ENCODE measurements around the gene APBB1.

Gene APBB1

DNA sequence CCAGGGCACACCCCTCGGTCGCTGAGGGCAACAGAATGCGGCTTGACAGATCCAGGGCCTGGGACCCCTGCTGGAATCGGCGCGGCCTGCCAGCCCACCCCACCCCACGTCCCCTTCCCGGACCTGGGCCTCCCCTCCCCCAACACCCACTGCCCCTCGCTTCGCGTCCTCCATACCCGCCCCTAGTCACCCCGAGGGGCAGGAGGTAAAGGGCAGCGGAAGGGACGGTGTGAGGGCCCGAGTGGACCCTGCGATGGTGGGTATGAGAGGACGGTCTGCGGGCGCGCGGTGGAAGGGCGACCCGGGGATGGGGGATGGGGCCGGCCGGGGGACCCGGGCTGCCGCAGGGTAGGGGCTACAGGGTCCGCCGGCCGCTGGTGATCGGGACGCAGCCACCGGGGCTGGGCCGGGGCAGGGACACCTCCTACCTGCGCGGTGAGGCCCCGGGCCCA, 311 bp downstream of the APBB1 start:
- Histone ChIP-seq H3K9ac (ENCODE audit: low read length in 5 of 5) (peak overlapping the region in 4 of 5 donors; percentile 6 to 78 (median 60)), H3K27ac (ENCODE audit: low read depth, low read length) (no peak overlapping the region), H3K4me1 (ENCODE audit: control insufficient read depth in 5 of 5, insufficient read depth in 5 of 5, low read length in 5 of 5) (peaks cover 0 to 25% (median 16%) of the 10 kb centered on the region in 5 donors), H3K27me3 (ENCODE audit: control insufficient read depth in 5 of 5, insufficient read depth in 4 of 5, low read length in 5 of 5) (no peaks in the 10 kb centered on the region), H3K4me3 (ENCODE audit: low read depth in 1 of 5, low read length in 5 of 5) (peak overlapping the region in 4 of 5 donors; percentile 73 to 84 (median 78)), H3K36me3 (ENCODE audit: control insufficient read depth in 5 of 5, insufficient read depth in 5 of 5, low read length in 5 of 5) (no peaks in the 10 kb centered on the region), H3K9me3 (ENCODE audit: control insufficient read depth in 5 of 5, low read length in 5 of 5) (no peaks in the 10 kb centered on the region)

DNA sequence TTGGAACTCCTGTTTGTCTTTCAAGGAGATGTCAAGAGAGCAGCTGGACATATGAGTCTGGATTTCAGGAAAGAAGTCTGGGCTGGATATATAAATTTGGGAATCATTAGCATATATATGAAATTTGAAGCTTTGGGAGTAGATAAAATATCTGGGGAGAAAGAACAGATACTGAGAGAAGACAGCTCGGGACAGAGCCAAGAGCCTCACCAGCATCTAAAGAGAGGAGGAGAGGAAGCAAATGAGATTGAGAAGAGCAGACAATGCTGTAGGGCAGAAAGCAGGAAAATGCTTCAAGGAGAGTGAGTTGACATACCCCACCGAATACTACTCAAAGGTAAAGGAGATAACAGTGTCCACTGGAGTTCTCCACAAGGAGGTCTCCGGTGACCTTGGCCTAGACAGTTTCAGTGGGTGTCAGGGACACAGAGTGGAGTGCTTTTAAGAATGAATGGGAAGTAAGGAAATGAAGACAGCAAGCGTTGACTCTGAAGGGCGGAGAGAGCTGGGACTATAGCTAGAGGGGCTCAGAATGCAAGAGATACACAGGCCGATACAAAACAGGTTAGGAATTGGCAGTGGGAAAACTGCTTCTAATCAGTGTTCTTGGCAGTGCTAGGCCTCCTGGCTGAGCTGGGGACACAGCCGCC, 862 bp downstream of the APBB1 start:
- no peaks in the 10 kb centered on the region for H3K27me3 ChIP-seq (ENCODE audit: control insufficient read depth in 5 of 5, insufficient read depth in 4 of 5, low read length in 5 of 5)
- H3K36me3 ChIP-seq (ENCODE audit: control insufficient read depth in 5 of 5, insufficient read depth in 5 of 5, low read length in 5 of 5), result no peaks in the 10 kb centered on the region
- H3K4me1 ChIP-seq (ENCODE audit: control insufficient read depth in 5 of 5, insufficient read depth in 5 of 5, low read length in 5 of 5), result peaks cover 0 to 25% (median 16%) of the 10 kb centered on the region in 5 donors
- H3K9ac ChIP-seq (ENCODE audit: low read length in 5 of 5), result peak overlapping the region in 3 of 5 donors; percentile 50 to 78 (median 54)
- H3K9me3 ChIP-seq (ENCODE audit: control insufficient read depth in 5 of 5, low read length in 5 of 5), result no peaks in the 10 kb centered on the region
- H3K4me3 ChIP-seq (ENCODE audit: low read depth in 1 of 5, low read length in 5 of 5), result peak overlapping the region in 4 of 5 donors; percentile 73 to 84 (median 78)
- H3K27ac ChIP-seq (ENCODE audit: low read depth, low read length), result no peak overlapping the region

DNA sequence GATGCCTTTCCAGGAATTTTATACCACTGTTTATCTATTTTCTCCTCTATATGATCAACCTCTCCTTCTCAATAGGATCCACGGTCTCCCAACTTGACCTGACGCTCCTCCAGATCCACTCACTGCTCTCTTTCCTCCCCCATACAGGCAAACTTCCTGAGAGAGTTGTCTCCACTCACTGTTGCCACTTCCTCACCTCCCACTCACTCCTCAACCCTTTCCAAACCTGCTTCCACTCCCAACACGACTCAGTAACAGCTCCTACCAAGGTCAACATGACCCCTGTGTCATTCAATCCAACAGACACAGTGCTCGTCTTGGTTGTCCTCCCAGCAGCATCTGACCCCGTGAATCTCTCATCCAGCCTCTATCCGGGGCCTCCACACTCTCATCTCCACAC, 3.1 kb downstream of the APBB1 start:
- Histone ChIP-seq H3K9me3 (ENCODE audit: control insufficient read depth in 5 of 5, low read length in 5 of 5) (no peaks in the 10 kb centered on the region), H3K4me1 (ENCODE audit: control insufficient read depth in 5 of 5, insufficient read depth in 5 of 5, low read length in 5 of 5) (peaks cover 0 to 25% (median 16%) of the 10 kb centered on the region in 5 donors), H3K4me3 (ENCODE audit: low read depth in 1 of 5, low read length in 5 of 5) (no peak overlapping the region), H3K36me3 (ENCODE audit: control insufficient read depth in 5 of 5, insufficient read depth in 5 of 5, low read length in 5 of 5) (peaks cover 0 to 6% (median 2%) of the 10 kb centered on the region in 5 donors), H3K9ac (ENCODE audit: low read length in 5 of 5) (no peak overlapping the region), H3K27me3 (ENCODE audit: control insufficient read depth in 5 of 5, insufficient read depth in 4 of 5, low read length in 5 of 5) (no peaks in the 10 kb centered on the region), H3K27ac (ENCODE audit: low read depth, low read length) (no peak overlapping the region)

DNA sequence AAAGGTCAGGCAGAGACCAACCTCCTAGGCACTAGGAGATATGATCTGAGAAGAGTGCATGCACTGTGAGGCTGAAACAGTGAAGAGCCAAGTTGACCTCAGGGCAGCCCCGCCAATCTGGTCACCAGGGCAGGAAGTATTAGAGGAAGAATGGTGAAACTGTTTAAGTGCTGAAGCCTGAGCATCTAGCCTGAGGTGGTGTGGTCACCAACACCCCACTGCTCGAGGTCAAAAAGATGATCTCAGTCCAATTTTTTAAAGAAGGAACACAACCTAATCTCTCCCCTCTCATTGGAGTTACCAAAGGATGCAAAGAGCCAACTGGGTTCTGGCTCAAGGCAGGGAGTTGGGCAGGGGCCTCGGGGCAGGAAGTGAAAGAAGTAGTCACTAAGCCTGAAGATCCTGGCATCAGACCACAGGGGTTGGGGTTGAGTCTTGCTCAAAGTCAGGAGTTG, 4.0 kb downstream of the APBB1 start:
- Histone ChIP-seq H3K4me1 (ENCODE audit: control insufficient read depth in 5 of 5, insufficient read depth in 5 of 5, low read length in 5 of 5) (peaks cover 0 to 24% (median 15%) of the 10 kb centered on the region in 5 donors), H3K4me3 (ENCODE audit: low read depth in 1 of 5, low read length in 5 of 5) (no peak overlapping the region), H3K9me3 (ENCODE audit: control insufficient read depth in 5 of 5, low read length in 5 of 5) (no peaks in the 10 kb centered on the region), H3K27ac (ENCODE audit: low read depth, low read length) (no peak overlapping the region), H3K36me3 (ENCODE audit: control insufficient read depth in 5 of 5, insufficient read depth in 5 of 5, low read length in 5 of 5) (peaks cover 0 to 14% (median 8%) of the 10 kb centered on the region in 5 donors), H3K27me3 (ENCODE audit: control insufficient read depth in 5 of 5, insufficient read depth in 4 of 5, low read length in 5 of 5) (no peaks in the 10 kb centered on the region), H3K9ac (ENCODE audit: low read length in 5 of 5) (no peak overlapping the region)

DNA sequence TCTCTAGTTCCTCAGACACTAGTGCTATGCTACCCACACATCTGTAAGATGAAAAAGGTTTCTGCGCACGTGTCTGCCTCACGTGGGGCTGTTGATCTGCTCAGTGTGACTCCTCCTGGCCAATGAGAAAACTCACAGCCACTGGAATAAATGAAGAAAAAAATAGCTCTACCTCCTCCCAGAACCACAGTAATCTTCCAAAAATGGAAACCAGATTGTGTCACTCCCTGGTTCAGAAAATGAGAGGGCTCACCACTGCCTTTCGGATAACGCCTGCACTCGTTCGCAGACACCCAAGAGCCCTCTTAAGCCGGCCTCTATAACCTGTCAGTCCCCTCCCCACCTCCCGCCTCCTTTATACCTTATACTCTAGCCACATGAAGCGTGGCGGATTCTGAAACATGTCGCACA, 5.1 kb downstream of the APBB1 start:
- Histone ChIP-seq H3K36me3 (ENCODE audit: control insufficient read depth in 5 of 5, insufficient read depth in 5 of 5, low read length in 5 of 5) (peaks cover 0 to 23% (median 8%) of the 10 kb centered on the region in 5 donors), H3K9ac (ENCODE audit: low read length in 5 of 5) (no peak overlapping the region), H3K9me3 (ENCODE audit: control insufficient read depth in 5 of 5, low read length in 5 of 5) (no peaks in the 10 kb centered on the region), H3K27ac (ENCODE audit: low read depth, low read length) (no peak overlapping the region), H3K4me3 (ENCODE audit: low read depth in 1 of 5, low read length in 5 of 5) (no peak overlapping the region), H3K4me1 (ENCODE audit: control insufficient read depth in 5 of 5, insufficient read depth in 5 of 5, low read length in 5 of 5) (peaks cover 0 to 16% (median 9%) of the 10 kb centered on the region in 5 donors), H3K27me3 (ENCODE audit: control insufficient read depth in 5 of 5, insufficient read depth in 4 of 5, low read length in 5 of 5) (no peaks in the 10 kb centered on the region)

DNA sequence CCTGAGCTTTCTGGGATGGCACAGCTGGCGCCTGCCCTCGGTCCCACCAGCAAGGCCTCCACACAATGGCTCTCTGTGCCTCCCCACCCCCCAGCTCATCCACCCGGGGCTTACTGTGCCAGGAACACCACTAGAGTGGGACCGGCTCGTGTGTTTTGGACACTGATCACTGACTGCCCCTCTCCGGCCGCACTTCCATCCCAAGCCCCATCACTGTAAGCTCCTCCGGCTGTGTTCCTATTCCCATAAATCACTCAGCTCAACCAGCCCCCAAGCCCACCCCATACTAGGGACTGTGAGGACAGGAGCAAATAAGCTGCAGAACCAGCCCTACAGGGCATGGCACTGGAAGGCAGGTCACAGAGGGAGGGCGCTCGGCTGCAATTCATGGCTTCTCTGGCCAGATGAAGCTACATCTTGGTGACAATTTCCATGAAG, 7.3 kb downstream of the APBB1 start:
- H3K27ac ChIP-seq (ENCODE audit: low read depth, low read length), result no peak overlapping the region
- H3K9me3 ChIP-seq (ENCODE audit: control insufficient read depth in 5 of 5, low read length in 5 of 5), result no peaks in the 10 kb centered on the region

DNA sequence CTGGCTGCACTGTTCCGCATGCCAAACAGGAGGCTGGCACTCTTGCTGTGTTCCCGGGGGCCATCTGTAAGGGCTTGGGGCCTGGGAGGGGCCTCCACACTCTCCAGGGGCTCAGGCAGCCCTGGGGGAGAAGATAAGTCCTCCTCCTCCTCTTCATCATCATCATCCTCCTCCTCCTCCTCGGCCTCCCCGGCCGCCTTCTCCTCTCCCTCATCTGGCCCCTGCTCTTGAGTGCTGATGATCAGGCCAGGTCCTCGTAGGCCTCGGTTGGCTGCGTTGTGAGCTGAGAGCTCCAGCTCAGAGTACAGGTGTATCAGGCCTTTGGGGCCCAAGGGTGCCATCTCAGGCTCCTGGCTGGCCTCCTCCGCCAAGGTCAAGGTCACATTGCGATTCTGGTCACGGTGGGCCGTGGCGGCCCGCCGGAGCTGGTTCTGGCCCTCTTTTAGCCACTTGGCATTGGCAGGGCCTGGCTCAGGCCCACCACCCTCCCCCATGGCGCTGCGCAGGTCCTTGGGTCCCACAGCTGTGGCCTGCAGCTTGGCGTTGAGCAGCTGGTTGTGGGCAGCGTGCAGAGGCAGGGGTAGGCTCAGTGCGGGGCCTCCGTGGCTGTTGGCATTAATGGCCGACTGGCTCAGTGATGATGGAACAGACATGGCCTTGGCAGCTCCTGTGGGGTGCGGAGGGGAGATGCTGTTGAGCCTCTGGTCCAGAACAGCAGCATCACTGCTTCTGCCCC, 8.0 kb downstream of the APBB1 start:
- Histone ChIP-seq H3K4me3 (ENCODE audit: low read depth in 1 of 5, low read length in 5 of 5) (no peak overlapping the region), H3K9ac (ENCODE audit: low read length in 5 of 5) (no peak overlapping the region), H3K27ac (ENCODE audit: low read depth, low read length) (no peak overlapping the region), H3K36me3 (ENCODE audit: control insufficient read depth in 5 of 5, insufficient read depth in 5 of 5, low read length in 5 of 5) (peaks cover 0 to 23% (median 8%) of the 10 kb centered on the region in 5 donors), H3K9me3 (ENCODE audit: control insufficient read depth in 5 of 5, low read length in 5 of 5) (no peaks in the 10 kb centered on the region), H3K27me3 (ENCODE audit: control insufficient read depth in 5 of 5, insufficient read depth in 4 of 5, low read length in 5 of 5) (no peaks in the 10 kb centered on the region), H3K4me1 (ENCODE audit: control insufficient read depth in 5 of 5, insufficient read depth in 5 of 5, low read length in 5 of 5) (peaks cover 0 to 8% (median 3%) of the 10 kb centered on the region in 5 donors)

More for the DNA sequence above, 7.3 kb downstream of the APBB1 start:
- Histone ChIP-seq H3K4me3 (ENCODE audit: low read depth in 1 of 5, low read length in 5 of 5) (no peak overlapping the region), H3K4me1 (ENCODE audit: control insufficient read depth in 5 of 5, insufficient read depth in 5 of 5, low read length in 5 of 5) (peaks cover 0 to 8% (median 3%) of the 10 kb centered on the region in 5 donors), H3K36me3 (ENCODE audit: control insufficient read depth in 5 of 5, insufficient read depth in 5 of 5, low read length in 5 of 5) (peaks cover 0 to 23% (median 8%) of the 10 kb centered on the region in 5 donors), H3K9ac (ENCODE audit: low read length in 5 of 5) (no peak overlapping the region), H3K27me3 (ENCODE audit: control insufficient read depth in 5 of 5, insufficient read depth in 4 of 5, low read length in 5 of 5) (no peaks in the 10 kb centered on the region)

DNA sequence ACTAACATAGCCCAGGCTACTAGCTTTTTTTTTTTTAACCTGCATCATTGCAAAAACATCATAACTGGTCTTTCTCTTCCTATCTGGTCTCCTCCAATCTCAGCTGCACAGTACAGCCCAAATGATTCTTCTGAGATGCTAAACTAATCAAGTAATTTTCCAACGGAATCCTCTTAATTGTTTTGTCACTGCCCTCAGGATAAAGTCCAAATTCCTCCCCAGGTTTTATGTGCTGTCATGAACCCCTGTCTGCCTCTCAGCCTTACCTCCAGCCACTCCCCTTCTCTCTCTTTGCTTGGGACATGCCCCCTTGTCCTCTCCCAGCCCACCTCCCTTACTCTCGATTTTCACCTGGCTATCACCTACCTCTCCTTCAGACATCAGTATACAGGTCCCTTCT, 12.5 kb downstream of the APBB1 start:
- Histone ChIP-seq H3K4me1 (ENCODE audit: control insufficient read depth in 5 of 5, insufficient read depth in 5 of 5, low read length in 5 of 5) (no peaks in the 10 kb centered on the region), H3K4me3 (ENCODE audit: low read depth in 1 of 5, low read length in 5 of 5) (no peak overlapping the region), H3K9ac (ENCODE audit: low read length in 5 of 5) (no peak overlapping the region), H3K27ac (ENCODE audit: low read depth, low read length) (no peak overlapping the region), H3K9me3 (ENCODE audit: control insufficient read depth in 5 of 5, low read length in 5 of 5) (no peaks in the 10 kb centered on the region), H3K27me3 (ENCODE audit: control insufficient read depth in 5 of 5, insufficient read depth in 4 of 5, low read length in 5 of 5) (no peaks in the 10 kb centered on the region), H3K36me3 (ENCODE audit: control insufficient read depth in 5 of 5, insufficient read depth in 5 of 5, low read length in 5 of 5) (peaks cover 0 to 50% (median 22%) of the 10 kb centered on the region in 5 donors)

DNA sequence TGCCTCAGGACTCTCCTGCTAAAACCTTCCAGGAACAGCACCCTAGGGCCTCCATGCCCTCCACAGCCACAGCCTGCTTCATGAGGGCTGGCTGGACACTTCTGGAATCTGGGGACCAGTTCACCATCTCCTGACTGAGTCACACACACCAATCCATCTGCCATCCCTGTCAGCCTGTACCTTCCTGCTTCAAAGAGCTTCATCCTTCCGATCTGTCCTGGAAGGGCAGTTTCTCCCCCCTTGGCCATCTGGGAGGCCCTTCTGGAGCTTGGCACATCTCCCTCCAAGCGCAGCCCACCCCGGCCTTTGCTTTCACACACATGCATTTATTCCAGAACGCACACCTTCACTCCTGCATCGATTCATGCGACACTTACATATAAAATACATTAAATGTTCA, 13.0 kb downstream of the APBB1 start:
- Histone ChIP-seq H3K9me3 (ENCODE audit: control insufficient read depth in 5 of 5, low read length in 5 of 5) (no peaks in the 10 kb centered on the region), H3K27me3 (ENCODE audit: control insufficient read depth in 5 of 5, insufficient read depth in 4 of 5, low read length in 5 of 5) (no peaks in the 10 kb centered on the region), H3K36me3 (ENCODE audit: control insufficient read depth in 5 of 5, insufficient read depth in 5 of 5, low read length in 5 of 5) (peaks cover 0 to 51% (median 26%) of the 10 kb centered on the region in 5 donors), H3K27ac (ENCODE audit: low read depth, low read length) (no peak overlapping the region), H3K9ac (ENCODE audit: low read length in 5 of 5) (no peak overlapping the region), H3K4me3 (ENCODE audit: low read depth in 1 of 5, low read length in 5 of 5) (no peak overlapping the region), H3K4me1 (ENCODE audit: control insufficient read depth in 5 of 5, insufficient read depth in 5 of 5, low read length in 5 of 5) (no peaks in the 10 kb centered on the region)
